GM21619 (cell line): ENCODE measurements around the gene KIF2C.
A peak's percentile ranks its signal among the peaks of the same experiment; 100 is the strongest.
"Not testable (repeated sequence)": the region's sequence is repeated elsewhere in the genome, so short reads cannot be mapped to it uniquely, and the experiment has no call there.

ENCODE experiments used
- ATAC-seq: cut with Tn5 transposase; IDR thresholded peaks from one replicate; pipeline ENCODE4 v1.9.1; 2021; ENCODE audit not compliant: unreplicated experiment

The KIF2C gene

DNA sequence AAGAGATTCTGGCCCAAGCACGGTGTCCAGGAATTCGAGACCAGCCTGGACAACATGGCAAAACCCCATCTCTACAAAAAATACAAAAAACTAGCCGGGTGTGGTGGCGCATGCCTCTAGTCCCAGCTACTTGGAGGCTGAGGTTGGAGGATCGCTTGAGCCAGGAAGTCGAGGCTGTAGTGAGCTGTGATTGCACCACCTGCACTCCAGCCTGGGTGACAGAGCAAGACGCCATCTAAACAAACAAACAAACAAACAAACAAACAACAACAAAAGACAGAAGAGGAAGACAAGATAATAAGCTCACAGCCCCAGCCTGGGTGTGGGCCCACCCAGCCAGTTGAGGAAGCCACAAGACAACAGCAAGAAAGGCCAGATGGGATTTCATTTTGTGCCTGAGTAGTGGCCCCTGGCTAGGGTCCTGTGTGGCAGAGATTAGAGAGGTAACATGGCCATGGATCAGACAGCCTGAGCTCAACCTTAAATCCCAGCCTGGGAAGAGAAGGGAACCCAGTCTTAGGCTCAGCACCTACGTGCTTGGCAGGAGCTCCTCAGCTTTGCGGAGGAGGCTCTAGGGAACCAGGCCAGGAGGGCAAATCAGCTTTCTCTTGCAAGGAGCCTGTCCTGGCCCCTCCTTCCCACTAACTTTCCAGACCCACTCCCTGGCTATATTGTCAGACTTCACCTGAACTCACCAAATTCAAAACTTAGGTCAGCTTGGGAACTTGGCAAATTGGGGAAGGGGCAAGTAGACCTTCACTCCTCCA lies 53.3 kb downstream of the KIF2C start:
- ATAC-seq, result no peak

DNA sequence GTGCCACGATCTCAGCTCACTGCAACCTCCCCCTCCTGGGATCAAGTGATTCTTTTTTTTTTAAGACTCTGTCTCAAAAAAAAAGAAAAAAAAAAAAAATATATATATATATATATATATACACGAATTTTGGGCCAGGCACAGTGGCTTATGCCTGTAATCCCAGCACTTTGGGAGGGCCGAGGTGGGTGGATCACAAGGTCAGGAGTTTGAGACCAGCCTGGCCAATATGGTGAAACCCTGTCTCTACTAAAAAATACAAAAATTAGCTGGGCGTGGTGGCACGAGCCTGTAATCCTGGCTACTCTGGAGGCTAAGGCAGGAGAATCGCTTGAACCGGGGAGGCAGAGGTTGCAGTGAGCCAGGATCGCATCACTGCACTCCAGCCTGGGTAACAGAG lies 58.2 kb downstream of the KIF2C start:
- not testable (repeated sequence) for ATAC-seq

DNA sequence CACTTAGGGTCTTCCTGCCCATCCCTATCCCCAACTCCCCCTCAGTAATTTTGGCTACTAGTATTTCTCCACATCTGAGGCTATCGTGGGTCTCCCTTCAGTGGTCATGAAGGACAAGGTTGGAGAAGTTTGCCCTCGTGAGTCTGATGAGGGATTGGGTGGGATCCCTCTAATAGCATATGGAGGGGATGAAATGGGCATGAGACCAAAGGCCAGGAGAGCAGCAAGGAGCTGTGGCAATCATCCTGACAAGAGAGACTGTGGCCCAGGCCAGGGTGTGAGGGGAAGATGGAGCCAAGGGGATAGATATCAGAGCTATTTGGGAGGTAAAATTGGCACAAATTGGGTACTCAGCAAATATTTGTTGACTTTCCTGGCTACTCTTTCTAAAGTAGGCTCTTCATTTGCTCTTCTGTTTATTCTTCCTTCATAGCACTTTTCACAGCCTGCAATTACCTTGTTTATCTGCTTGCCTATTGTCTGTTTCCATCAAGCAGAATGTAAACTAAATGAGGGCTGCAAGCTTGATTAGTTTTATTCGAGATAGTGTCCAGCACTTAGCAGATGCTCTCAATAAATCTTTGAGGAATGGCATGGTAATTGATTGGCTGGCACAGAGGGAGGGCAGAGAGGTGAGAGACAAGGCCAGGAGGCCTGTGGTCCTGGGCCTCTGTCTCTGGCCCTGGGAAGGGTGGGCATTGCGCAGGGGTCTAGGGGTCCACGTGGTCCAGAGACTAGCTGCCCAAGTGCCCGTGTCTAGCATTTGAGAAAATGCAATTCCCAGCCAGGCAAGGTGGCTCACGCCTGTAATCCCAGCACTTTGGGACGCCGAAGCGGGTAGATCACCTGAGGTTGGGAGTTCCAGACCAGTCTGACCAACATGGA lies 59.1 kb downstream of the KIF2C start:
- ATAC-seq, result no peak

DNA sequence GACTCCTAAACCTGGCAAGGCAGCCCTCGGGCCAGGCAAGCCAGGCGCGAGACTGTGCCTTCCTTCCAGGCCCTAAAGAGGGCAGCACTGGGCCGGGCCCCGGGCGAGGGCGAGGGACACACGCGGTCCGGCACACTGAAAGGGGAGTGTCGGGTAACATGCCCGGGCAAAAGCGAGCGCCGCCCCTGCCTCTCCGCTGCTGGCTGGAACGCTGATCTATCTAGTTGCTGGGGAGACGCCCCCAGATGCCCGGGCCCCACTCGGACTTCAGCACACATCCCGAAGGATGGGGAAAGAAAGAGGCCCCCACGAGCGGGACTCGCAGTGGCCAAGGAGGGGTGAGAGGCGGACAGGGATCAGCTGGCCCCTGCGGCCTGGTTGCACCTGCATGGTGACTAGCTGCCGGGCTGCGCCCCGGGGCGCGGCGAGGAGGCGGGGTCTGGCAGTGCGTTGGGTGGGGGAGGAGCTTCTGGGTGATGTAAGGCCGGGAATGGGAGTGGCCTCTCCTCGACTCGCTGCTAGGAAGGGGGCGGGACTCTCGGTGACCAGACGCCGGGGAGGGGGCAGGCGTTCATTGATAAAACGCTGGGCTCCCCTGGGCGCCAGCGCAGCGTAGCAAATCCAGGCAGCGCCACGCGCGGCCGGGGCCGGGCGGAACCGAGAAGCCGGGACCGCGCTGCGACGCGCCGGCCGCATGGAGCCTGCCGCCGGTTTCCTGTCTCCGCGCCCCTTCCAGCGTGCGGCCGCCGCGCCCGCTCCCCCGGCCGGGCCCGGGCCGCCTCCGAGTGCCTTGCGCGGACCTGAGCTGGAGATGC lies 60.3 kb downstream of the KIF2C start, which contains the start of gene PLK3:
Gene PLK3 (plus strand): TSS at position 608 of the 815 bp plus-strand sequence. CDS start 87 bp downstream, at position 695.
- peak; percentile 80 for ATAC-seq

DNA sequence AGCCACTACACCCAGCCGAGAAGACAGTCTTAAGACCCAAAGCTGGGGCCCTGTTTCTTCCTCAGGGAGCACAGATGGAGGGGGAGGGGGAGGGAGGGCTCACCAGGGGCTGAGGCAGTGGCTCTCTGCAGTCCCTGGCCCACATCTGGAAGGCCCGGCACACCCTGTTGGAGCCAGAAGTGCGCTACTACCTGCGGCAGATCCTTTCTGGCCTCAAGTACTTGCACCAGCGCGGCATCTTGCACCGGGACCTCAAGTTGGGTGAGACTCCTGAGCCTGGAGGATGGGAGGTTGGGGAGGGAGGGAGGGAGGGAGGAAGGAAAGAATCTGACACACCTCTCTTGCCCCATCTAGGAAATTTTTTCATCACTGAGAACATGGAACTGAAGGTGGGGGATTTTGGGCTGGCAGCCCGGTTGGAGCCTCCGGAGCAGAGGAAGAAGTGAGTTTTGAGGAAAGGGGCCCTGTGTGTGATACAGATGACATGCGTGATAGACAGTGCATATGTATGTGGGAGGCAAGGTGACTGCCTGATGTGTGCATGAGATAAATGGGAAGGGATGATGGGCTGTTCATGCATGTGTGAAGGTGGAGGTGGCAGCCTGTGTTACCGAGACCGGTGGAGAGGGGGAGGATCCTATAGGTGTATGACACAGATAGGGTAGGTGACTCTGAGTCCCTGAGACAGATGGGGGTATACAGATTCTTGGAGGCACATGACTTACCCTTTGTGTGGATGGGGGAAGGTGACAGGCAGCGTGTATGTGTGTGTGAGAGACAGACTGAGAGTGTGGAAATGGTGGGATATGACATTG lies 62.1 kb downstream of the KIF2C start:
- ATAC-seq, result no peak

DNA sequence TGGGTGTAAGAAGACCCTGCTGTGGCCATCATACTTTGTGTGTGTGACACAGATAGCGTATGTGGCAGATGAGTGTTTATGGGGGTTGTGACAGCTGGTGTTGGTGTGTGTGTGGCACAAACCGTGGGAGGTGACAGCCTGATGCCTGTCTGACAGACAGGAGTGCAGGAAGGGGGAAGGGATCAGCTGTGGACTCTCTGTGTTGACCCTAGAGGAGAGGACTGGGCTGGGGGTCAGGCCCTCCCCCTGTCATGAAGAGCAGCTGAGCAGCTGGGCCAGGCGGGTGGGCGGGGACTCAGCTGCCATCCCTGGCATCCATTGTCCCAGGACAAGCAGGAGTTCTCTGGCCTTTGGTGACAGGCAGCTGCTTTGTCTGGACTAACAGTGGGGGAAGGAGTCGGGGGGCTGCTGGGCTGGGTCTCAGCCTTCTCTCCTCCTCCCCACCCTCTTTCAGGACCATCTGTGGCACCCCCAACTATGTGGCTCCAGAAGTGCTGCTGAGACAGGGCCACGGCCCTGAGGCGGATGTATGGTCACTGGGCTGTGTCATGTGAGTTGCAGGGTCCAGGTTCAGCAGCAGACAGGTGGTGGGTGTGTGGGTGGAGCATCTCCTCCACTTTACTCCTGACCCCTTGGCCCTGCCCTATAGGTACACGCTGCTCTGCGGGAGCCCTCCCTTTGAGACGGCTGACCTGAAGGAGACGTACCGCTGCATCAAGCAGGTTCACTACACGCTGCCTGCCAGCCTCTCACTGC lies 62.8 kb downstream of the KIF2C start:
- ATAC-seq, result no peak

DNA sequence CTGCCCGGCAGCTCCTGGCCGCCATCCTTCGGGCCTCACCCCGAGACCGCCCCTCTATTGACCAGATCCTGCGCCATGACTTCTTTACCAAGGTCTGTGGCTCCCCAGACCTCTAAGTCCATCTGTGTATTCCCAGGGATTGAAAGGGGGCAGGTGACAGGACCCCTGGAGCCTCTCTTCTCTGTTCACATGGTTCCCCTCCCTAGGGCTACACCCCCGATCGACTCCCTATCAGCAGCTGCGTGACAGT lies 63.4 kb downstream of the KIF2C start:
- no peak for ATAC-seq

DNA sequence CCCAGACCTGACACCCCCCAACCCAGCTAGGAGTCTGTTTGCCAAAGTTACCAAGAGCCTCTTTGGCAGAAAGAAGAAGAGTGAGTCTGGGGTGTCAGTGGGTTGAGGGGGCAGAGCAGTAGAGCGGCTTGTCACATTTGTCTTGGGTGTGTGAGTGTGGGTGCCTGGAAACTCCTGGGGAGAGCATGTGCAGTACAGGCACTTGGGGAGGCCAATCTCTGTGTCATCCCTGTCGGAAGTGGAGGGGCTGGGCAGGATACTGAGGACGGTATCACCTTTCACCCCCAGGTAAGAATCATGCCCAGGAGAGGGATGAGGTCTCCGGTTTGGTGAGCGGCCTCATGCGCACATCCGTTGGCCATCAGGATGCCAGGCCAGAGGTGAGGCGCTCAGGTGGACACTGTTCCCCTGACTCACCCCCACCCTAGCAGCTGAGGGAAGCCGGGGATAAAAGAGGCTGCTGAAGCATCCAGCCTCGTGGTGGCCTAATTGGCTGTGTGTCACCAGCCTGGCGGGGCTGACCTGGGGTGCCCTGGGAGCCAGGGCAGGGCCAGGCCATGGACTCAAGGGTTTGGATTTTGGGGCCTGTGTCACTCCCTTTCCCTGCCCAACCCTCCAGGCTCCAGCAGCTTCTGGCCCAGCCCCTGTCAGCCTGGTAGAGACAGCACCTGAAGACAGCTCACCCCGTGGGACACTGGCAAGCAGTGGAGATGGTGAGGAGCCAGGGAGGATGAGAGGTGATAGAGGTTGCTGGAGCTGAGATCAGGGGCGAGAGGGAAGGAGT lies 63.9 kb downstream of the KIF2C start:
- no peak for ATAC-seq

DNA sequence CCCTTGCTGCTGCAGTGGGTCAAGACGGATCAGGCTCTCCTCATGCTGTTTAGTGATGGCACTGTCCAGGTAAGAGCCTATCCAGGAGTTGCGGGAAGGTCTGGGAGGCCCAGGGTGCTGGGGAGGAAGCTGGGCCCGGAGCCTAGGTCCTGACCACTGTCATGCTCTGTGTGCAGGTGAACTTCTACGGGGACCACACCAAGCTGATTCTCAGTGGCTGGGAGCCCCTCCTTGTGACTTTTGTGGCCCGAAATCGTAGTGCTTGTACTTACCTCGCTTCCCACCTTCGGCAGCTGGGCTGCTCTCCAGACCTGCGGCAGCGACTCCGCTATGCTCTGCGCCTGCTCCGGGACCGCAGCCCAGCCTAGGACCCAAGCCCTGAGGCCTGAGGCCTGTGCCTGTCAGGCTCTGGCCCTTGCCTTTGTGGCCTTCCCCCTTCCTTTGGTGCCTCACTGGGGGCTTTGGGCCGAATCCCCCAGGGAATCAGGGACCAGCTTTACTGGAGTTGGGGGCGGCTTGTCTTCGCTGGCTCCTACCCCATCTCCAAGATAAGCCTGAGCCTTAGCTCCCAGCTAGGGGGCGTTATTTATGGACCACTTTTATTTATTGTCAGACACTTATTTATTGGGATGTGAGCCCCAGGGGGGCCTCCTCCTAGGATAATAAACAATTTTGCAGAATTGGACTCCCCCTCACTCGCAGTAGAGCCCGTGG lies 65.8 kb downstream of the KIF2C start:
- ATAC-seq, result no peak

DNA sequence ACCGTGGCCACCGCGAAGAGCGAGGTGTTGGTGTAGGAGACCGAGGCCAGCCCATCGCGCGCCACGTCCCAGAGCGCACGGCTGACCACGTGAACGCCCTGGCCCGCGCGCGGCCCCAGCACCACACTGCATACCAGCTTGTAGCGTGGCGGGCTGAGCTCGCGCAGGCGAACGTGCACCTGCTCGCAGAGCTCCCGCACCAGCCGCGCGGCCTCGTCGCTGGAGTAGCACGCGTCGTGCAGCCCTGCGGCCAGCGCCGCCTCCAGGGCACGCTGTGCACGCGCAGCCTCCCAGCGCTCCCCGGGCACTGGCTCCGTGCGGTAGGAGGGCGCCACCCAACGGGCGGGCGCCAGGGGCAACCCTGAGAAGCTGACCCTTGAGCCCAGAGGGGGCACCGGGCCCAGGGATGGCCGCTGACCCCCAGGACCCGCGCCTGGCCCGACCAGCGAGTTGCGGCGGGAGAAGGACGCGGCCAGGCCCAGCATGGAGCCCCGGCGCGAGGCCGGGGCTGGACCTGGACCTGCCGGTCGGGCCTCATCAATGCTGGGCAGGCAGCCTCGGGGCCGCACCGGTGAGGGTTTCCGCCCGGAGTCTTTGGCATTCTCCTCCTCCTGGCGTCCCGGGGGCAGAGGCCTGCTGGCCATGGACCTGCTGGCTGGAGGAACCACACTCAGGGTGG lies 66.5 kb downstream of the KIF2C start:
- ATAC-seq, result no peak

DNA sequence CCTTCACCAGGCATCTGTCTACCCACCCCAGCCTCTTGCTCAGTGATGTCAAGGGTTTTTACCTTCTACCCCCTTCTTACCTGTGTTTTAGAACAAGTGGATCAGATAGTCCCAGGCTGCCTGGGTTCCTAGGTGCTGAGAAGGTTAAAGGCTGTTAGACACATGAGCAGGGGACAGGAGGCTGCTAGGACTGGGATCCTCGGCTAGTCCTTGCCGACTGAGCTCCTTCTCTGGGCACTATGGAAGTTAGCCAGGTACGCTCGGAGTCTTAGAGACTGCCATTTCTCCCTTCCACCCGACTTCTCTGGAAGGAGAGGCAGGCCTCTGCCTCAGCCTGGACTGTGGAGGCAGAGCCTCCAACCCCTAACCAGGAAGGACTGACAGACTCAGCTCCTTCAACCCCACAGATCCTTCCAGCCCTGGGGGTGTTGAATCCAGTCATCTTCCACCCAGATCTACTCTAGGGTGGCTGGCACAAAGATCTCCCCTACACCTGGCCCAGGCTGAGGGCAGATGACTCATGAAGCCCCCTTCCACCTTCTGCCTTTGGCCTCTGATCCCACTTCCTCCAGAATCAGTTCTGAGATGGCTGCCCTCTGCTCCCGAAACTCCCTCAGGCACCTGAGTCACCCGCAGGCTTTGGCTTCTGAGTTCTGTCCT lies 67.2 kb downstream of the KIF2C start, which contains the start of gene DYNLT4:
Gene DYNLT4 (minus strand): TSS at position 648 of the 660 bp plus-strand sequence. CDS start 683 bp downstream, outside the sequence.
- ATAC-seq, result no peak

DNA sequence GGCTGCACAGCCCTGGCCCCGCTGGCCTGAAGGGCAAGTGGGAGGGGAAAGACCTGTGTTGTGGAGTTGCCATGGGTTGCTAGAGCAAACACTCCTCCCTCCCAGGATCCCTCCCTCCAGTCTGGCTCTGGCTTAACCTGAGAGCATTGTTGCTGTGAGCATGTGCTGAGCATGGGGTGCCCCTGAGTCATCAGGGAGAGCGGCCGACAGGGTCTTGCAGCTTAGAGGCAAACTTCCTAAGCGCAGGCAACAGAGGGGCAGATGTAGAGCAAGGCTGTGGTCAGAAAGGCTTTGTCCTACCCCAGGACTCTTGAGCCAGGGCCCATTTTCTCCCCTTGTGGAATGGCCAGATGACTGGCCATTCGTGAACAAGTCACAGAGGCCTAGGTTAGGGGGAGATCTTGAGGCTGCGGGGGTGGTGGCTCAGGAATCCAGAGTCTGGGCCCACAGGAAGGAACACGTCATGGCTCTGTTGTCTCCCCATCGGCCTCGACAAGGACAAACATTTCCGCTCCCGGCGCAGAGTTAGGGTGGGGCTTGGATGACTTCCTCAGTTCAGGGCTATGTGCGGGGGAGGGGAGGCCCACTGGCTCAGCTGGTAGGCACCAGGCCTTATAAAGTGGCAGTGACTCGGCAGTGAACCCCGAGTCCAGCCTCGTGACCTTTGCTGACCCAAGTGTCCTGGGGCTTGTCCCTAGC lies 67.9 kb downstream of the KIF2C start:
- peak; percentile 27 for ATAC-seq

DNA sequence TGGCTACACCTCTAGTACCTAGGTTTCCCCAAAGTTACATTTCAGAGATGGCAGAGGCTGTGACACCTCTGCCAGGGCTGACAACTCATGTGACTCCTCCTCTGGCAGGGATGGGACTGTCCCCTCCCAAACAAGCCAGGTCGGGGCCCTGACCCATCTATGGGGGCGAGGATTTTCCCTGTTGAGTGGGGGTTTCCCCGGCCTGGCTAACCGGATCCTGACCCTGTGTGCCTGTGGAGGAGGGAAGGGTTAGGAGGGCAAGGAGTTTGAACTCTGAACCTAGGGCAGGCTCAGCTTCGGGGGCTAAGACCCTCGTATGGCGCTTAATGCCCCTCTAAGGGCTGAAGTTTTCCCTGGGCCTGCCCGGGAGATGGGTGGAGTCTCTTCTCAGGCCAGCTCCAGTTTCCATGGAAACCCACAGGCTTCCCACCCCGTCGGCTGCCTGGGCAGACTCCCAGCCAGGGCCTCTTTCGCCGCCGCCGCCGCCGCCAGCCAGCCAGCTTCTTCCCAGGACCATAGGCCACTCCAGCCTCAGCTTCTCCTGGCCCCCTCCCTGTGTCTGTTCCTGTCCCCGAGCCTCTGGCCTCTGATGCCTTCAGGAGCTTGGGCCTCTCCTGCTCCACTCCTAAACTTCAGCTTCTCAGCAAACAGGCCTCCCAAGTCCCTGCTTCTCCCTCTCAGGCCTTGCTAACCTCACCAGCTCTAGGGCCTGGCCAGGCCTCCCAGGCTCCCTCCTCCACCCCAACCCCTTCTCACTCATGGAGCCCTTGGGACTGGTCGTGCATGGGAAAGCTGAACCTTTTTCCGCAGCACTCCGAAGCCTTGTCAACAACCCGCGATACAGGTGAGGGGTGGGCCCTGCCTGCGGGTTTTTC lies 68.7 kb downstream of the KIF2C start, which contains the start of gene BTBD19:
Gene BTBD19 (plus strand): TSS at position 461 of the 875 bp plus-strand sequence. CDS start 298 bp downstream, at position 759.
- peak; percentile 43 for ATAC-seq

DNA sequence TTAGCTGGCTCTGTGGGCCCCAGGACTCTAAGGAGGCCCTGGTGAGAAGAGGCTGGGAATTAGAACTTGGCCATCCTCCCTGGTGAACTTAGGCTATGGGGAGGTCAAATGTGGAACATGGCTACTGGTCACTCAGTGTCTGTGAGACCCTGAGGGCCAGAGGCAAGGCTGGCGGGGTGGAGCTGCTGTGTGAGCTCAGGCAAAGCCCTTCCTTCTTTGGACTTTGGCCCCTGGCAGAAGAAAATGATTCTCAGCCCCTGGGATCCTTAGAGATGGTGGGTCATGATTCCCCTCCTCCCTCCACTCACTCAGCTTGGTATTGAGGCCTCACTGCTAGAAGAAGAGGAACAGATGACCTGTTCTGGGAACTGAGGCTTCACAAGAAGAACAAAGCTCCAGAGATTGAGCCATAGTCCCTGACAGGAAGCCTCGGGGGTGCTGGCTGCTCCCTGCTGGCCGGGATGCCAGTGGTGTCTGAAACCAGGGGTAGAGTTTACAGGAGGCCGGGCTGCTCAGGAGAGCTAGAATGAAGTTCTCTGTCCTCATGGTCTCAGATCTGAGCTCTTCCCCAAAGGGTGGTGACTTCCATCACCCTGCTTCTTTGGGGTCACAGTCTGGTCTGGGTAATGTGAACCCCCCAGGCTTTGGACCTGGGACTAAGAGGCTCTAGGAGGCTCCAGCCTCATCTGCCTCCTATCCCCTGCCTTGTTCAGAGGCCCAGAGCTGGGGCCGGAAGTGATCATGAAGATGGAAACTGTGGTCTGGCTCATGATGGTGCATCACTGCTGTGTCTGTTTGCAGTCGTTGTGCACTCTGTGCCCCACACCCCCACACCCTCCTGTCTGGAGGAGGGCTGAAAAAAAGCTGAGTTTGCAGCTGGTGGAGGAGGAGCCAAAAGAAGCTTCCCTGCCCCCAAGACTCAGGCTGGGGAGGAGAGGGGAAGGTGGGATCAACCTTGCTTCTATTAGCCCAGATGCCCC lies 69.6 kb downstream of the KIF2C start:
- ATAC-seq, result peak; percentile 39
